Activated CD8-positive, alpha-beta memory T cell treated with anti-CD3 and anti-CD28 coated beads, Interleukin-2, amount 10 ng/mL, durations not matched to agents 7 days and 5 days (primary cell): ENCODE measurements around the gene HAUS5. TPM values are rescaled to one million over a fixed set of nuclear protein-coding genes. Genes with fewer than 3 reads are reported as not detected.
"Not testable (repeated sequence)": the region's sequence is repeated elsewhere in the genome, so short reads cannot be mapped to it uniquely, and the experiment has no call there.

Experiments used
- ATAC-seq: fragments of 150-1000 bp; cut with Tn5 transposase; one replicate; pipeline ENCODE4 v1.10.0; 2021; ENCODE audit warnings: moderate library complexity
- CTCF ChIA-PET: fragments of 350-600 bp; sonication (Branson Sonifier 250); formaldehyde crosslinking; loops from one replicate; lab custom pipeline; 2021; ENCODE audit warnings: antibody characterized with exemption; lab: Charles Lee
- DNase-seq: peaks from one replicate; pipeline ENCODE4 v3.0.0-alpha.2; 2020
- H3K27ac Mint-ChIP-seq: one replicate; pipeline ENCODE4 v1.8.0; 2021; ENCODE audit warnings: mild to moderate bottlenecking, mixed read lengths
- H3K27me3 Mint-ChIP-seq: one replicate; pipeline ENCODE4 v1.8.0; 2021; ENCODE audit warnings: mixed read lengths
- H3K36me3 Mint-ChIP-seq: one replicate; pipeline ENCODE4 v1.8.0; 2021; ENCODE audit warnings: mild to moderate bottlenecking, mixed read lengths
- H3K4me1 Mint-ChIP-seq: one replicate; pipeline ENCODE4 v1.8.0; 2021; ENCODE audit warnings: mixed read lengths
- H3K4me3 Mint-ChIP-seq: one replicate; pipeline ENCODE4 v1.8.0; 2021; ENCODE audit warnings: mild to moderate bottlenecking, moderate library complexity, mixed read lengths
- H3K9me3 Mint-ChIP-seq: one replicate; pipeline ENCODE4 v1.8.0; 2022; ENCODE audit warnings: low read depth, mixed read lengths
- total RNA-seq, 2 experiments: library from RNA; stranded (reverse); gene quantifications; one replicate each; pipeline ENCODE4 v1.2.3, GENCODE V29; 2021

The HAUS5 gene
- total RNA-seq, 2 experiments from 2014 or later, result 49.0 to 59.2 TPM

DNA sequence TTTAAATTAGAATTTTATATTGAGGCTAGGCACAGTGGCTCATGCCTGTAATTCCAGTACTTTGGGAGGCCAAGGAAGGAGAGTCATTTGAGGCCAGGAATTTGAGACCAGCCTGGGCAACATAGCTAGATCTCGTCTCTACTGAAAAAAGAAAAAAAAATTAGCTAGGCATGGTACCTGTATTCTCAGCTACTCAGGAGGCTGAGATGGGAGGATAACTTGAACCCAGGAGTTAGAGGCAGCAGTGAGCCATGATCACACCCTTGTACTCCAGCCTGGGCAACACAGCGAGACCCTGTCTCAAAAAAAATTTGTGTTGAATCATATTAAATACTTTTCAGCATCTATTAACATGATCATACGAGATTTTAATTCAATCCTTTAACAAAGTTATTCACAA is 21.7 kb upstream of the HAUS5 start:
- Mint-ChIP-seq H3K27me3 (peaks cover 10% of the 10 kb centered on the region), H3K36me3 (no peaks in the 10 kb centered on the region), H3K27ac (no peak overlapping the region), H3K4me1 (no peaks in the 10 kb centered on the region), H3K4me3 (no peak overlapping the region), H3K9me3 (no peaks in the 10 kb centered on the region)
- DNase-seq (no peak), ATAC-seq (no peak)
- CTCF ChIA-PET, result interaction anchor here (0.6 to 2.6 kb wide), 2 partner anchors 33 to 81 kb away, joined by 3 to 21 read pairs; no protein-coding TSS in a partner anchor

DNA sequence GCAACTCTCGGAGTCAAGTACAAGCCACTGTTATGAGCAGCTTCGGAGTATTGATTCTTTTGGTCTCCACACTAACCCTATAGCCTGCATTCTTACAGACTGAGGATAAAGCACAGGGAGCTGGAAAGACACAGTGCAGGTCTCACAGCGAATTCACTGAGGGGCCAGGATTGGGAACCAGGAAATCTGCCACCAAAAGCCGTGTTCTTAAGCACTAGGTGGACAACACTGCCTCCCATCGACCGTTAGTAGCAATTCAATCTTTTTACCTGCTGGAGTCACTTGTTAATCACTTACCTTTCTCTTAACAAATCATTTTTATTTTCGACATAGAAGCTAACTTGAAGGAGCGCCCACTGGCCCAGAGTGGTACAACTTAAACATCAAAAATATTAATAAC is 20.3 kb upstream of the HAUS5 start:
- CTCF ChIA-PET, result interaction anchor here (0.7 to 2.6 kb wide), 8 partner anchors 14 to 90 kb away, joined by 3 to 21 read pairs (median 4); no protein-coding TSS in a partner anchor
- peaks cover 7% of the 10 kb centered on the region for H3K4me1 Mint-ChIP-seq
- no peaks in the 10 kb centered on the region for H3K36me3 Mint-ChIP-seq
- peaks cover 5% of the 10 kb centered on the region for H3K27me3 Mint-ChIP-seq
- H3K27ac Mint-ChIP-seq, result no peak overlapping the region
- no peak for DNase-seq
- no peaks in the 10 kb centered on the region for H3K9me3 Mint-ChIP-seq
- ATAC-seq, result no peak
- H3K4me3 Mint-ChIP-seq, result no peak overlapping the region

DNA sequence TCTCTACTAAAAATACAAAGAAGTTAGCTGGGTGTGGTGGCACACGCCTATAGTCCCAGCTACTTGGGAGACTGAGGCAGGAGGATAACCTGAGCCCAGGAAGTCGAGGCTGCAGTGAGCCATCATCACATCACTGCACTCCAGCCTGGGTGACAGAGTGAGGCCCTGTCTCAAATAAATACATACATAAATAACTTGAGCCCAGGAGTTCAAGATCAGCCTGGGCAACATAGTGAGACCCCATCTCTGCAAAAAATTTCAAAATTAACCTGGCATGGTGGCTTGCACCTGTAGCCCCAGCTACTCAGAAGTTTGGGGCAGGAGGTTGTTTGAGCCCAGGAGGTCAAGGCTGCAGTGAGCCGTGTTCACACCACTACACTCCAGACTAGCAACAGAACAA is 17.5 kb upstream of the HAUS5 start:
- not testable (repeated sequence) for ATAC-seq, H3K27ac Mint-ChIP-seq, H3K4me1 Mint-ChIP-seq, H3K36me3 Mint-ChIP-seq, DNase-seq, H3K4me3 Mint-ChIP-seq, H3K9me3 Mint-ChIP-seq
- CTCF ChIA-PET, result interaction anchor here (0.6 to 1.6 kb wide), 2 partner anchors 47 to 98 kb away, joined by 3 to 4 read pairs; no protein-coding TSS in a partner anchor
- peaks cover 12% of the 10 kb centered on the region for H3K27me3 Mint-ChIP-seq

DNA sequence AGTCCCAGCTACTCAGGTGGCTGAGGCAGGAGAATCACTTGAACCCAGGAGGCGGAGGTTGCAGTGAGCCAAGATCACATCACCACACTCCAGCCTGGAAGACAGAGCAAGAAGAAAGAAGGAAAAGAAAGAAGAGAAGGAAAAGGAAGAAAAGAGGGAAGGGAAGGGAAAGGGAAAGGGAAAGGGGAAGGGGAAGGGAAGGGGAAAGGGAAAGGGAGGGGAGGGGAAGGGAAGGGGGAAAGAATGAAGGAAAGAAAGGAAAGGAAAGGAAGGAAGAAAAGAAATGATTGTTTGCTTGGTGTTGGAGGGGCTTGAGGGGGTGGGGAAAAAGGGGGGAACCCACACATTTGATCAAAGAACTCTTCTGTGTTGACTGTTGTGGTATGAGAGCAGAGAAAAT is 16.6 kb upstream of the HAUS5 start:
- no peak overlapping the region for H3K27ac Mint-ChIP-seq
- no peak overlapping the region for H3K4me3 Mint-ChIP-seq
- no peak for DNase-seq
- no peak for ATAC-seq
- no peaks in the 10 kb centered on the region for H3K9me3 Mint-ChIP-seq
- peaks cover 7% of the 10 kb centered on the region for H3K4me1 Mint-ChIP-seq
- H3K27me3 Mint-ChIP-seq, result peaks cover 16% of the 10 kb centered on the region
- H3K36me3 Mint-ChIP-seq, result no peaks in the 10 kb centered on the region
- CTCF ChIA-PET, result interaction anchor here (1.2 to 1.6 kb wide), 2 partner anchors 48 to 86 kb away, joined by 3 to 4 read pairs; no protein-coding TSS in a partner anchor

DNA sequence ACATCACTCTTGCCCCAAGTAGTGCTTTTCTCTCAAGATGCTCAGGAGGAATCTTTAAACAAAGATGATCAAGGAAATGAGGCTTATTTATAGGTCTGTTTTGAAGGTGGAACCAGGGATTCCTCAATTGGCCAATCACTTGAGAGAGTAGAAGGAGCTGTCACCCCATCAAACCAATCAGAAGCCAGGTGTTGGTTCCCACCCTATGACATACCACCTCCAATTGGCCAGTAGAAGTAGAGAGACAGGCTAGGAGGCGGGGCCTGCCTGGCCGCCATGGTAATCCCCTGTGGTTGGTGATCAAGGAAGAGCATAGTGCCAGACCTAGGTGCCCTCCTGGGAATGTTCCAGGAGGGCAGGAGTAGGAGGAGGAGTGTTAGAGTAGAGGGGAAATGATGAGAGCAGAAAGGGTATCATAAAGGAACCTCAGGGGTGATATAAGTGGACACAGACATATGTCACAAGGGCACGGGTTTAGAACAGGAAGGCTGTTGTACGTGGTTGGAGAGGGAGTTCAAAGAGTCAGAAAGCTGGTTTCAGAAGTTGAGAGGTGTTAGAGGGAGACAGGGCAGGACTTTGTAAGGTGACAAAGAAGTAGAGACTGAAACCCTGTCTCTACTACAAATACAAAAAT is 16.1 kb upstream of the HAUS5 start:
- ATAC-seq, result peak; percentile 77
- H3K27me3 Mint-ChIP-seq, result peaks cover 16% of the 10 kb centered on the region
- peaks cover 7% of the 10 kb centered on the region for H3K4me1 Mint-ChIP-seq
- H3K36me3 Mint-ChIP-seq, result no peaks in the 10 kb centered on the region
- H3K9me3 Mint-ChIP-seq, result no peaks in the 10 kb centered on the region
- CTCF ChIA-PET, result interaction anchor here (0.7 to 1.6 kb wide), 4 partner anchors 48 to 224 kb away, joined by 3 to 4 read pairs (median 4); no protein-coding TSS in a partner anchor
- no peak overlapping the region for H3K4me3 Mint-ChIP-seq
- H3K27ac Mint-ChIP-seq, result no peak overlapping the region
- no peak for DNase-seq

DNA sequence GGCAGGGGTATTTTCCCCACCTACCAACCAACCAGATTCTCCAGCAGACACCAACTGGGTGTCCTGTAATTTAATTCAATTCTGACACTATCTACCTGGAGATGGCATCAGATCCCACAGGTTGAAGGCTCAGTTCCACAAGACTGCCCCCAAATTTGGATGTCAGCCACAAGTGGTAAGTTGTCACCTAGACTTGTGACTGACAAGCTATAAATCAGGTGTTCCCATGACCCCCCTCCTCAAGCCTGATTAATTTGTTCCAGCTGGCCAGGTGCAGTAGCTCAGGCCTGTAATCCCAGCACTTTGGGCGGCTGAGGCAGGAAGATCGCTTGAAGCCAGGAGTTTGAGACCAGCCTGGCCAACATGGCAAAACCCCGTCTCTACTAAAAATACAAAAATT is 10.6 kb upstream of the HAUS5 start:
- H3K4me3 Mint-ChIP-seq, result no peak overlapping the region
- no peaks in the 10 kb centered on the region for H3K9me3 Mint-ChIP-seq
- H3K27ac Mint-ChIP-seq, result no peak overlapping the region
- DNase-seq (no peak), ATAC-seq (no peak)
- no peaks in the 10 kb centered on the region for H3K4me1 Mint-ChIP-seq
- CTCF ChIA-PET, result interaction anchor here (0.9 kb wide), 1 partner anchor 92 kb away, joined by 3 read pairs; no protein-coding TSS in a partner anchor
- H3K36me3 Mint-ChIP-seq, result no peaks in the 10 kb centered on the region
- peaks cover 16% of the 10 kb centered on the region for H3K27me3 Mint-ChIP-seq

DNA sequence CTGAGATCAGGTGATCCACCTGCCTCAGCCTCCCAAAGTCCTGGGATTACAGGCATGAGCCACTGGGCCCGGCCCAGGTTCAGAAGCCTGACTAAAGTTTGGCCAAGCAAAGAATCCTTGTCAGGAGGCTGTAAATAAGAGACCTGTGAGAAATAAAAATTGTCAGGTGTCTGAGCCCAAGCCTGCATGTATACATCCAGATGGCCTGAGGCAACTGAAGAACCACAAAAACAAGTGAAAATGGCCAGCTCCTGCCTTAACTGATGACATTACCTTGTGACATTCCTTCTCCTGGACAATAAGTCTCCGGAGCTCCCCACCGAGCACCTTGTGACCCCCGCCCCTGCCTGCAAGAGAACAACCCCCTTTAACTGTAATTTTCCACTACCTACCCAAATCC is 8.1 kb upstream of the HAUS5 start:
- H3K9me3 Mint-ChIP-seq, H3K27ac Mint-ChIP-seq, H3K27me3 Mint-ChIP-seq, H3K4me1 Mint-ChIP-seq, ATAC-seq, DNase-seq, CTCF ChIA-PET, H3K36me3 Mint-ChIP-seq, H3K4me3 Mint-ChIP-seq: not testable (repeated sequence)

DNA sequence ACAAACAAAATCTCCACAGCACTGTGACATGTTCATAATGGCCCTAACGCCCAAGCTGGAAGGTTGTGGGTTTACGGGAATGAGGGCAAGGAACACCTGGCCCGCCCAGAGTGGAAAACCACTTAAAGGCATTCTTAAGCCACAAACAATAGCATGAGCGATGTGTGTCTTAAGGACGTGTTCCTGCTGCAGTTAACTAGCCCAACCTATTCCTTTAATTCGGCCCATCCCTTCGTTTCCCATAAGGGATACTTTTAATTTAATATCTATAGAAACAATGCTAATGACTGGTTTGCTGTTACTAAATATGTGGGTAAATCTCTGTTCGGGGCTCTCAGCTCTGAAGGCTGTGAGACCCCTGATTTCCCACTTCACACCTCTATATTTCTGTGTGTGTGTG is 5.4 kb upstream of the HAUS5 start:
- not testable (repeated sequence) for DNase-seq, ATAC-seq, H3K9me3 Mint-ChIP-seq, H3K27me3 Mint-ChIP-seq, H3K27ac Mint-ChIP-seq, H3K36me3 Mint-ChIP-seq, H3K4me3 Mint-ChIP-seq
- CTCF ChIA-PET, result interaction anchor here (0.6 to 1.0 kb wide), 2 partner anchors 26 to 98 kb away, joined by 3 to 4 read pairs; no protein-coding TSS in a partner anchor
- peaks cover 23% of the 10 kb centered on the region for H3K4me1 Mint-ChIP-seq

DNA sequence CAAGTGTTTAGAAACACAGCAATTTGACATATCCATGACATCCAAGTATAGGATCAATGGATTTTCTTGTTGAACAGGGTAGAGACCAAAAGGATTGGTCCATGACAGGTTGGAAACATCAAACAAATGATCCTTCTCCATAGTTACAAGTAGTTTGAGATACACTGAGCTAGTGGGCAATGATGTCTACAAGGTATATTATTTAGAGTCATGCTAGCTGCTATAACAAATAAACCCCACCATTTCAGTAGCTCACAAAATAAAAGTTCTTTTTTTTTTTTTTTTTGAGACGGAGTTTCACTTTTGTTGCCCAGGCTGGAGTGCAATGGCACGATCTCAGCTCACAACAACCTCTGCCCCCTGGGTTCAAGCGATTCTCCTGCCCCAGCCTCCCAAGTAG is 4.9 kb upstream of the HAUS5 start:
- ATAC-seq (no peak), DNase-seq (no peak)
- H3K4me3 Mint-ChIP-seq, result no peak overlapping the region
- peaks cover 9% of the 10 kb centered on the region for H3K36me3 Mint-ChIP-seq
- peaks cover 26% of the 10 kb centered on the region for H3K4me1 Mint-ChIP-seq
- CTCF ChIA-PET, result interaction anchor here (0.6 to 1.0 kb wide), 4 partner anchors 16 to 98 kb away, joined by 3 to 4 read pairs (median 4); no protein-coding TSS in a partner anchor
- no peaks in the 10 kb centered on the region for H3K27me3 Mint-ChIP-seq
- H3K9me3 Mint-ChIP-seq, result peaks cover 9% of the 10 kb centered on the region
- no peak overlapping the region for H3K27ac Mint-ChIP-seq

DNA sequence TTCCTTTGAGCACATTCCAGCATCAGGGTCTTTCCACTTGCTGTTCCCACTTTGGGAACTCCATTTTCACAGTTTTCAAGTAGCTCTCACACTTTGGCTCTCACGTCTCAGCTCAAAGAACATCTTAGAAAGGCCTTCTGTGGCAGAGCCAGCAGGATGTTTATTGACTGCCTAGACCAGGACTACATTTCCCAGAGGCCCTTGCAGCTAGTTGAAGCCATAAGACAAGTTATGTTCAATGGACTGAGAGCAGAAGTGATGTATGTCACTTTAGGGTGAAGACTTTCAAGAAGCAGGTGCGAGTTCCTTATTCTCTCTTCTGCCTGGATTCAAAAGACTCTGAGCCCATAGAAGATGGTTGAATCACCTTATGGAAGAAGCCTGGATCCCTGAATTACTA is 4.3 kb upstream of the HAUS5 start:
- CTCF ChIA-PET, result interaction anchor here (0.7 to 1.0 kb wide), 2 partner anchors 16 to 37 kb away, joined by 3 to 4 read pairs; no protein-coding TSS in a partner anchor
- Mint-ChIP-seq H3K27me3 (no peaks in the 10 kb centered on the region), H3K27ac (peak overlapping the region; percentile 16)

DNA sequence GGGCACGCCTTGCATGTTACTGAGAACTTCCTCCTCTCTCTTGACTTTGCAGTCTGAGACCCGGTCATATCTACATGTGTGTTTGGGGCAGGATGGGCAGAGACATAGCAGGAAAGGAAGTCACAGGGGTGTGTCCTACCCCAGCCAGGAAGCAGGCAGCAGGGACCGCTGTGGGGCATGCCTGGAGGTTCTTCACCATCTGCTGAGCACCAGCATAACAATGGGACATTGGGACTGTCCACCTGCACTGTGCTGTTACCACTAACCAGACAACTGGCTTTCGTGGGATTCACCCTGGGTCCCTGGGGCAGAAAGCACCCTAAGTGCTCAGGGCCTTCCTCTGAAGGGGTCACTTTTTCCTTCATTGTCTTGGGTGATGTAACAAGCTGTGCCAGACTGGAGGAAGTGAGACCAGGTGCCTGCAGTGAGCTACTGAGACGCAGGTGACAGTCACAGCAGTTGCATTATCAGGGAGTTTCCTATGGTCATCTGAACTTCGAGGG is 2.6 kb upstream of the HAUS5 start:
- DNase-seq (peak; percentile 65), ATAC-seq (peak; percentile 28)
- CTCF ChIA-PET, result interaction anchor here (1.0 to 1.4 kb wide), 2 partner anchors 18 to 38 kb away, joined by 3 read pairs; partner anchors contain the start of gene COX6B1
- Mint-ChIP-seq H3K9me3 (peaks cover 9% of the 10 kb centered on the region), H3K27ac (peak overlapping the region; percentile 79), H3K27me3 (no peaks in the 10 kb centered on the region), H3K4me1 (peaks cover 40% of the 10 kb centered on the region), H3K36me3 (peaks cover 9% of the 10 kb centered on the region), H3K4me3 (no peak overlapping the region)

More for the DNA sequence above, 4.3 kb upstream of the HAUS5 start:
- Mint-ChIP-seq H3K9me3 (peaks cover 9% of the 10 kb centered on the region), H3K4me3 (no peak overlapping the region), H3K4me1 (peaks cover 30% of the 10 kb centered on the region), H3K36me3 (peaks cover 9% of the 10 kb centered on the region)
- DNase-seq (no peak), ATAC-seq (no peak)

DNA sequence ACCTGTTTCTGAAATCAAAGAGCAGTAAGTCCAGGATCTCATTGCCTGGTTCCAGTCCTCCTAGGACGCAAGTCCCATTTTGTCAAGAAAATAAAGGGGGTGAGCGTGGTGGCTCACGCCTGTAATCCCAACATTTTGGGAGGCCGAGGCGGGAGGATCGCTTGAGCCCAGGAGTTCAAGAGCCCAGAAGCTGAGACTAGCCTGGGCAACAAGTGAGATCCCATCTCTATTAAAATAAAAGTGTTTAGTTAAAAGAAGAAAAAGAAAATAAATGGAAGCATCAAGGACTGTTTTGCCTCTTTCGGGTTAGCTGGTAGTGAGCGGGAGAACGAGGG is 344 bp upstream of the HAUS5 start:
- Mint-ChIP-seq H3K4me3 (peak overlapping the region; percentile 82), H3K27me3 (no peaks in the 10 kb centered on the region), H3K4me1 (peaks cover 42% of the 10 kb centered on the region), H3K9me3 (peaks cover 9% of the 10 kb centered on the region), H3K36me3 (peaks cover 17% of the 10 kb centered on the region), H3K27ac (peak overlapping the region; percentile 95)
- no peak for ATAC-seq
- no peak for DNase-seq
- CTCF ChIA-PET, result interaction anchor here (1.0 to 3.1 kb wide), 4 partner anchors 30 to 64 kb away, joined by 3 to 11 read pairs (median 5); partner anchors contain the start of gene COX6B1

DNA sequence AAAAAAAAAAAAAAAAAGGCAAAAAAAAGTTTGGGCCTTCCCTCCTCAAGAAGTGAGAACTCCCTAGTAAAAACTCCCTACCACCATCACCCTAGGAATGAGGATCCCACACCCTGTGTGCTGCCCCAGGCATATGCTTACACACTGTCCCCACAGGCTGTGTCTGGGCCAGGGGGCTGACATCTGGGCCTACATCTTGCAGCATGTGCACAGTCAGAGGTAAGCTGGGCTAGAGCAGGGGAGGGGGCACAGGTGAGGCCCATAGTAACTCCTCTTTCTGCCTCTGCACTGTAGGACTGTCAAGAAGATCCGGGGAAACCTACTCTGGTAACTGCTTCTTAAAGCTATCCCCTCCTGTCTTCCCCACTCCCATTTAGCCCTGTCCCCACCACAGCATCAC is 1.0 kb downstream of the HAUS5 start:
- Mint-ChIP-seq H3K27ac (peak overlapping the region; percentile 95), H3K4me3 (peak overlapping the region; percentile 82), H3K9me3 (peaks cover 3% of the 10 kb centered on the region), H3K36me3 (peaks cover 10% of the 10 kb centered on the region), H3K27me3 (no peaks in the 10 kb centered on the region), H3K4me1 (peaks cover 40% of the 10 kb centered on the region)
- ATAC-seq (no peak), DNase-seq (no peak)
- CTCF ChIA-PET, result interaction anchor here (0.7 to 3.1 kb wide), 4 partner anchors 35 to 206 kb away, joined by 3 to 11 read pairs (median 6); partner anchors contain the start of gene COX6B1
